LoVo (cell line): ENCODE data around the gene DNAH17.

ENCODE experiments used
- DNase-seq: peaks from one replicate; pipeline ENCODE4 v3.0.0-alpha.2; 2016; ENCODE audit warnings: low spot score

Gene DNAH17

DNA sequence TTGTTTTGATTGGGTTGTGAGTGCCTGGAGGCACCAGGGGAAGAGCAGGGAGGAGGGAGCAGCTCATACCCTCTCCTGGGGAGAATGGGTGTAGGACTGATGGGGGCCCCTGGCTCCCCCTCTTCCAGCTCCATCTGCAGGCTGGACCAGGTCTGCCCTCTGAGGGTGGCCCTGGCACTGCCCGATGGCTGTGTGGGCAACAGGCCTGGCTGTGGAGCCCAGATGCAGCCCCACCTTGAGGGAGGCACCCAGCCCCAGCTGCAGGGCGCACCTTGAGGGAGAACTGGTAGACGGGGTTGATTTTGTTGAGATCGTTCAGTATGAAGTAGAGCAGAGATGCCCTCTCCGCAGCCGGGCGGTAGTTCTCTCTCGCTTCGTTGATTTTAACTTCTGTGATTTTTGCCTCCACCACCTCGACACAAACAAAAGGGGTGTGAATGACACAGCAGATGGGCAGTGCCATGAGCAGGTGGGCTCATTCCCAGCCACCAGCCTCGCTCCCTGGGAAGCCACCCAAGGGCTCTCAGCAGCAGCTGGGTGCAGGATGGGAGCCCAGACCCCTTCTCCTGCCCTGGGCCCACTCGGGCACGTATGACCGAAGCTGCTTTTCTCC lies 127.1 kb downstream of the DNAH17 start:
- no peak for DNase-seq

DNA sequence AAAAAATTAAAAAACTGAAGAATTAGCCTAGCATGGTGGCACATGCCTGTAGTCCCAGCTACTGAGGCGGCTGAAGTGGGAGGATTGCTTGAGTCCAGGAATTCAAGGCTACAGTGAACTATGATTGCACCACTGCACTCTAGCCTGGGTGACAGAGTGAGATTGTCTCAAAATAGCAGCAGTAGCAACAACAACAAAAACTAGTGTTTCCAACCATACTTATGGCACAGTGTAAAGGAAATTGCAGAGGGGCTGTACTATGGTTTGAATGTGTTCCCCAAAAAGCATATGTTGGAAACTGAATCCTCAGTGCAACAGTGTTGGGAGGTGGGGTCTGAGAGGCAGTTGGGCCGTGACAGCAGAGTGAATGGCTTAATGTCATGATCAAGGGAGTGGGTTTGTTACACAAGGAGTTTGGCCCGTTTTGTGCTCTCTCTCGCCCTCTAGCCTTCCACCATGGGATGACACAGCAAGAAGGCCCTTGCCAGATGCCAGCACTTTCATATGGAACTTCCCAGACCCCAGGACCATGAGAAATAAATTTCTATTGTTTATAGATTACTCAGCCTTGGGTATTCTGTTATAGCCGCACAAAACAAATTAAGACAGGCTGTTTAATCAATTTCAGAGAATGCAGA lies 128.7 kb downstream of the DNAH17 start:
- no peak for DNase-seq

DNA sequence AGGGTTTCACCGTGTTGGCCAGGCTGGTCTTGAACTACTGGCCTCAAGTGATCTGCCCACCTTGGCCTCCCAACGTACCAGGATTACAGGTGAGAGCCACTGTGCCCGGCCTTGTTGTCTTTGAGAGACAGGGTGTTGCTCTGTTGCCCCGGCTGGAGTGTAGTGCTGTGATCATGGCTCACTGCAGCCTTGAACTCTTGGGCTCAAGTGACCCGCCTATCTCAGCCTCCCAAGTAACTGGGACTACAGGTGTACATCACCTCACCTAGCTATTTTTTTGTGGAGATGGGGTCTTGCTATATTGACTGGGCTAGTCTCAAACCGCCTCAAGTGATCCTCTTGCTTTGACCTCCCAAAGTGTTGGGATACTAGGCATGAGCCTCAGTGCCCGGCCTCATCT lies 130.4 kb downstream of the DNAH17 start:
- DNase-seq: no peak

DNA sequence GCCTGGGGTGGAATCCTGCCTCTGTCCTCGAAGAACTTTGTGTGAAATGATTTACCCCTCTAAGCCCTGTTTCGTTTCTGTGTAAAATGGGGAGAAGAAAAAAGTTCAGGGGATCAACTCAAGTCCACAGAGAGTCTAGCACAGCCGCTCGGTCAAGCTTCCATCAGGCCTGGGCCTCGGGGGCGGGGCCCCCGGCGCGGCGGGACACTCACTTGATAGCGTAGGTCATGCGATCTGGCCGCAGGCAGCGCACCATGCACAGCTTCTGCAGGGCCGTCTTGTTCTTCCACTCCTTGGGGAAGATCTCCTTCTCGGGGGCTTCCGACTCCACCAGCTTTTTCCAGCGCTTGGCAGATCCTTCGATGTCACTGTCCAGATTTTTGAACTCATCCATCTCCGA lies 132.8 kb downstream of the DNAH17 start:
- DNase-seq: no peak

DNA sequence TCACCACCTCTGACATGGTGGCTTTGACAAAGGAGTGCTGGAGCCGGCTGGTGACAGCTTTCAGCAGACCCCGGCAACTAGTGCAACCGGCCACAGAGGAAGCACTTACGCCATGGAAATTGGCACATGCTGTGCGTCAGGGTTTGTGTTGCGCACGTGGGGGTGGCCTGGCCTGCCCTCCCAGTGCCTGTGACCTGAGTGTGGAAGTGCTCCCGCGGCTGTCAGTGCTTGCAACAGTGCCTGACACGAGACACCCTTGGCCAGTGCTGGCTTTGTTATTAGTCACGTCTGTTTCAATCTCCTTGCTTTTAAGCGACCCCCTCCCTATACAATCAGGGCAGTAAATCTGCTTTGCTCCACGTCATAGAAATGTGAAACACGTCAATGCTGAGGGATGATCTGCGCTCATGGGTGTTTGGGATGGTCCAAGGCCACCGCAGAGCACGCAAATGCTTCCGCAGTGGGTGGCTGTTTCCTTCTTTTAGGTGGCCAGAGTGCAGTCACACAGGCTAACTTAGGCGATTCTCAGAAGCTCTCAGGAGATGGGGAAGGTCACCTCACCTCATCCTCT lies 134.5 kb downstream of the DNAH17 start:
- no peak for DNase-seq

DNA sequence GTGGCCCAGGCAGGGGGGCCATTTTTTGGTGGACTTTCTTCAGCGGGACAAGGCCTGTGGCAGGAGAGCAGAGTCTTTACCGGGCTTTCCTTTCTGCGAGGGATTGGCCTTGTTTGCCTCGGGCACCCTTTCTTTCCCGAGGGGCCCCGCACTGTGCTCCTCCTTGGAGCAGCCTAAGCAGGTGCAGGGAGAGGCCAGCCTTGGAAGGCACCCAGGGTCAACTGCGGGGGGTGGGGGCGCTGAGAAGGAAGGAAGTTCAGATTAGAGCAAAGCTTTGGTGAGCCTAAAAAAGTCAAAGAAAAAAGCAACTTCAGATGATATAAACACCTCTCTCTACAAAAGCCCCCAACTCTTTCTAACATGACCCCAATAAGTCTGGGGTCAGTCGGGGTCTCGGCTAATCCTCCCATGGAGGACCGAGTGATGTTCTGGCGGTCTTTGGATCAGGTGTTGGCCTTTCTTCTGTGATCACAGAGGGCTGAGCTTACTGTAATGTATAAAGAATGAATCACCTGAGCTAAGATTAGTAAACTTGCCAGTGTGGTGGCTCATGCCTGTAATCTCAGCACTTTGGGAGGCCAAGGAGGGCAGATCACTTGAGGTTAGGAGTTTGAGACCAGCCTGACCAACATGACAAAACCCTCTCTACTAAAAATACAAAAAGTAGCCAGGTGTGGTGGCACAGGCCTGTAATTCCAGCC lies 135.8 kb downstream of the DNAH17 start:
- no peak for DNase-seq

DNA sequence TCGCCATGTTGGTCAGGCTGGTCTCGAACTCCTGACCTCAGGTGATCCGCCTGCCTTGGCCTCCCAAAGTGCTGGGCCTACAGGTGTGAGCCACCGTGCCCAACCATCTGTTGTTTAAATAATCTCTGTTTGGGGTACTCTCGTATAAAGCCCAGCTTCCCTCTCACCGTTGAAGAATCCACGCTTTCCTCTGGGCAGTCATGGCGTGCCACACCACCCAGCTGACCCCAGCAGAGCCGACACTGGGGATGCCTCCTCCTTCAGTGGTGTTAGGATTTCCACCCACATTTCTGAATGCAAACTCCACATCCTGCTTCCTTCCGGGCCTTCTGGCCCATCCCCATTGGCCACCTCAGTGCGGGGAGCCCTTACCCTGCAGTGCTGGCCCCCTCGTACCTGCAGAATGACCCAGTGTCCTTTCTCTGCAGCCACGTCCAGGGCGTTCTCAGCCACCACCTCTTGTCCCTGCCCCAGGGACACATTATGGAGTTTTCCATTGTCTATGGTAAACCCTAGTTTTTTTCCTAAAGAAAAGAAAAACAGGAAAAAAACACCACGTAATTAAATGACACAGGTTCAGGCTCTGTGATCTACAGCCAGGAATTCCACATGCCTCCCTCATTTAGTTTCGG lies 138.4 kb downstream of the DNAH17 start:
- no peak for DNase-seq

DNA sequence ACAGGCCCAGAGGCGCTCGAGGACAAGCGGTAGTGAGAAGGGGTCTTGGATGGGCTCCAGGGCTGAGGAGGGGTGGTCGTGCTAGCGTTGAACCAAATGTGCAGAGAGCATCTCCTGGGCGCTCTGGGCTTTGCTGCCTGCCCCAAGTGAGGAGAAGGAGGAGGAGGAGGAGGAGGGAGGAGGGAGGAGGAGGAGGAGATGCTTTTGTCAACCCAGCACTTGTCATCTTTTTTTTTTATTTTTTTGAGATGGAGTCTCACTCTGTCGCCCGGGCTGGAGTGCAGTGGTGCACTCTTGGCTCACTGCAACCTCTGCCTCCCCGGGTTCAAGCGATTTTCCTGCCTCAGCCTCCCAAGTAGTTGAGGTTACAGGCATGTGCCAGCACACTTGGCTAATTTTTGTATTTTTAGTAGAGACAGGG lies 138.9 kb downstream of the DNAH17 start:
- no peak for DNase-seq

DNA sequence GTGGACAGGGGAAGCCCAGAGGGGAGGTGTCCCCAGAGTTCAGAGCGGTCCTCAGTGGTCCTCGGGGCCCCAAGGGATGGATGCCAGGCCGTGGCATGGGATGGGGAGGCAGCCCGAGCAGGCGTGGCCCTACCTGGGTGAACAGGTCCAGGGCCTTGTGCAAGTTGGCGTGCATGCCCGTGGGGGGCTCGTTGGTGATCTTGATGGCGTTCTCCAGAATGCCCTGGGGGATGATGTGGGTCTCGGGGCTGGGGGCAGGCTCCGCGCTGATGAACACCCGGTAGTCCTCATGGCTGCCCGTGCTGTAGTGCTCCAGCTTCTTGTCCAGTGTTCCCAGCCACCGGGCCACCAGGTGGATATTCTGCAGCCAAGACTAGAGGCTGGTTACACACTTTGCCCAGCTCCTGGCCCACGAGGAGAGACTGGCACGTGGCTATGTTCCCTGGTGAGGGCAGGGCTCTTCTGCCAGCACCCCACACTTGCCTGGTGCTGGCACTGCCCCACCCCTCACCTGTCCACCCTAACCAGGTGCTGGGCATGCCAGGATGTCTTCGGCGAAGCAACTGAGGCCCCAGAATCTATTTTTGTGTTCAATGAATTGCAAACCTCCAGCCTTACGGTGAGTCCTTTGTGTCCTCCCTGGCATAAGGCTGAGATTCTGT lies 139.6 kb downstream of the DNAH17 start:
- no peak for DNase-seq

DNA sequence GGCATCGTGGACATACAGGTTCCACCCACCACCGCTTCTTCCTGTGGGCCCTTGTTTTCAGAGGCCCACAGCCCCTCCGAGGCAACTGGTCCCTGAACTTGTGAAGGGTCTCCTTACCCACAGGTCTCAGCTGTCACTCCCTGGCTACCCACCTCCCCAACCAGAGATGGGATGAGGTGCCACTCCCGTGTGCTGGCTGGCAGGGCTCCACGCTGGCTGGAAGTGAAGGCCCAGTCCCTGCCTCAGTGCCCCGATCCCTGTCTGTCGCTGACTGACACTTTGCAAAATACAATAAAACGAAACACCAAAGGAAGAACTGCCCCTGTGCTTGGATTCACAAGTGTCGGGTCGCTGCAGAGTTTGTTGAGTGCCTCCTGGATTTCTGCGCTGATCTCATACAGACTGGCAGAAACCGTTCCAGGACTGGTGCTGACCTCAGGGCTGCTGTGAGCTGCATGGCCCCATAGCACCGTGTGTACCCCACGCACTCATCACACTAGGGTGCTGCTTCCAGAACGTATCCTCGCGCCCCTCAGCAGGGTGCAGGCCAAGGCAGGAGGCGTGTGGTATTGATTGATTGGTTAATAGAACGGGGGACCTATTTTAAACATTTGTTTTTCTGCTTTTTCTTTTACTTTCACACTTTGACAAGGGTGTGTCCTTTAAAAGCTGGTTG lies 141.7 kb downstream of the DNAH17 start:
- DNase-seq: no peak

DNA sequence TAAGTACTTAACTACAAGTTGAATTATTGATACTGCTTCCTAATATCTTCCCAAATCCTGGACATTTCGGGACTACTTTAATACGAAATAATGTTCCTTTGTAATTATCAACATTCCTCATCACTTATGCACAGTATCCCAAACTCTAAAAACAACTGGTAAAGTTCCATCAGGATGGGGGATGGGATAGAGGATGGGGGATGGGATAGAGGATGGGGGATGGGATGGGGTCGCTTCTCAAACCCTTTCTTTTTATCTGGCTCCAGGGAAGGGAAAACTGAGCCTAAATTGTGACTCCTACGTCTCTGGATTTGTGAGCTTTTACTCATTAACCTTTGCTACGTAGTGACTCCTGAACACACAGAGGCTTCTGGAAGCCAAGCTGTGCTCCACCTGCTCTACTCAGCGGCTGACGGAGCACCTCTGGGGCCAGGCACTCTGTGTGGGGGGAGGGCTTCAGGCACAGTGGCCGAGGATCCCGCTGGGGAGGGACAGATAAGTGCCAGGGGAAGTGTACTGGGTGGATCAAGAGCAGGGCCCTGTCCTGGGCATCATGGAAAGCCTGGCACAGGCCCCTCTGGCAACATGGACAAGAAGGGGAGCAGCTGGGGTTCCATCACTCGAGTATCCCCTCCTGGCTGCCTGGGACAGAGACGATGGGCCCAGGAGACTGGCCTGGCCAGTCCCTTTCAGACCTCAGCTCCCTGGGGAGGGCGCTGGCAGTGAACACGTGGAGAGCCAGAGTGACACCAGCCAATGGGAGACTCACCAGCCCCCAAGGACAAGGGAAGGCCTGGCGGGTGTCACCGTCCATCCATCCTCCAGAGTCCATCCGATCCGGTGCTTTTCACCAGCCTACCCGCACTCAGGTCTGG lies 142.5 kb downstream of the DNAH17 start:
- no peak for DNase-seq

DNA sequence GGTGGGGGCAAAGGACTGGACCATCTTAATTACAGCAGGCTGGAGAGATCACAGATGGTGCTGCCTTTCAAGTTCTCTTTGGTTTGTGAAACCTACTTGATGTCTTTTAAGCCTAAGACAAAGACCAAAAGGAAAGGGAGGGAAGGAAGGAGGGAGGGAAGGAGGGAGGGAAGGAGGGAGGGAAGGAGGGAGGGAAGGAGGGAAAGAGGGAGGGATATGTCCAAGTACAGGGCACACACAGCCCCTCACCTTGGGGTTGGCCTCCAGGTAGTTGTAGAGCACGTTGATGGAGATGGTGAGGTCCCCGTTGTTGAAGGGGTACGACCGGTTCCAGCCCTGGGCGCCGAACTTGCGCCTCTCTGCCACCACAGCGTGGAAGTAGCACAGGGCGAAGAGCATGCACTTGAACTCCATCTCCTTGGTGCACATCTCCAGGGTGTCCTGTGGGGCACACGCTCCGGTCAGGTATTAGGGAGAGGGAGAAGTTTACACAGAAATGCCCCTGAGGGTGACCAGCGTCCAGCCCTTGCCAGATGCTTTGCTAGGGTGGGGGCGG lies 143.3 kb downstream of the DNAH17 start:
- no peak for DNase-seq

DNA sequence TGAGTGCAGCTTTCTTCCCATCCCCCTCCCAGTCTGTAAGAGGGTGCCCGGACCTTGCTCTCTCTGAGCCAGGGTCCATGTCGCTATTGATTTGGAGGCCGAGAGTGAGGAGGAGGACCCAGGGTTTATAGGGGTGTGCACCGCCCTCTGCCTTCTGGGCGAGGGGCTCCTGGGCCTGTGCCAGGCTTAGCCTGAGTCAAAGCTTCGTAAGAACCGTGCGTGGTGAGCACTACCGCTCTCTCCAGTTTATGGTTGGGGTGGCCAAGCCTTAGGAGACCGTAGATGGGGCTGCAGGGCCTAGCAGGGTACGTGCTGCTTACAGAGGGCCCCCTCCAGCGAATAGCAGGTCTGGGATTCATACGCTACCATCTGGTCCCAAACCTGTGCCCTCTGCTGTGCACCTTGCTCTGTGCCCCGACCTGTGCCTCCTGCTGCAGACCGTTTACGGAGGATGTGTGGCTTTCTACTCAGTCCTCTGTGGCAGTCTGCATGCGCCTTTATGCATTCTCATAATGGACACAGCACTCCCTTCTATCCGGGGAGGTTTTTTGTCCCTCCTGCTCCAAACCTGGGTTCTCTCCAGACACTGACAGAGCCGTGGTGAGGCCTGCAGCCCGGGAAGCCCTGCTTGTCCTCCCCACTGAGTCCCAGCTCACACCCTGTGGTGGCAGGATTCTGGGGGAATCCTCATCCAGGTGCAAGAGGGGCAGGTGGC lies 144.0 kb downstream of the DNAH17 start:
- no peak for DNase-seq

DNA sequence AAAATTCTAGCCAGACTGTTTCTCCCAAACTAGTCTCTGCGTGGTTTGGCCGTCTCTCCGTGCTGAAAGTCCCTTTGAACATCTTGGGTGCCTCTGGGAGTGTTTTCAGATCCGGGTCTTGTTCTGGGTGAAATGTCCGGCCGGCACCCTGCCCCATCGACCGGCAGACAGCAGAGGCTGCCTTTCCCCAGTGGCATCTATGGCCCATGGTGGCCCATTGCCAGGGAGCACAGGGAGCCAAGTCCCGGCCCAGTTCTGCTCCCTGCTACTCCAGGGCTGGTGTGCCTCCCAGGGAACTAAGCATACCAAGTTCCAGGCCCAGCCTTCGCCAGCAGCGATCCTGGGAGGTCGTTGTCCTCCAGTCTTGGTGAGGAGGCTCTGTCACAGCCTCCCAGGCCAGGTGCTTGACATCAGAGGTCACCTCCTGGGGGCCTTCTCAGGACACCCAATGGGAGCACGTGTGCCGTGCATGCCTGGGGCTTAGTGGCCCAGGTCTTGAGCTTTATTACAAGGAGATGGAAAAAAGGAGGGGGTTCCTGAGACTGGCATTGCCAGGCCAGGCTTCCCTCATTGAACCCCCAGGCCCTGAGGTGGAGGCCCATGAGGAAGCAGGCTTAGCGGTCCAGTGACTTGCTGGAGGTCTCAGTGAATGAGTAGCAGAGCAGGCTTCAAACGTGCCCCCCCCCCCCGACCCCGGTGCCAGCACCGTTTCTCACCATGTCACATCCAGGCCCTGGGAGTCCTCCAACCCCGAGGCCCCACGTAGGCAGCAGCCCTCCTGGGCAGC lies 144.8 kb downstream of the DNAH17 start:
- DNase-seq: no peak

DNA sequence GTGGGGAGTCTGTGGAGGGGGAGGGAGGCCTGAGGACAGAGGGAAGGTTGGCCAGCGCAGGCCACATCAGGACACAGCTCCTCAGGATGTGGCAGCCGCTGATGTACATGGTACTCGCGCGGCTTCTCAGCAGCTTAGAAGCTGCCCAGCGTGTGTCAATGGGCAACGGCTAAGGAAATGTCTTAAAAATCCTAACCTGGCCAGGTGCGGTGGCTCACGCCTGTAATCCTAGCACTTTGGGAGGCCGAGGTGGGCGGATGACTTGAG lies 145.6 kb downstream of the DNAH17 start:
- DNase-seq: no peak

DNA sequence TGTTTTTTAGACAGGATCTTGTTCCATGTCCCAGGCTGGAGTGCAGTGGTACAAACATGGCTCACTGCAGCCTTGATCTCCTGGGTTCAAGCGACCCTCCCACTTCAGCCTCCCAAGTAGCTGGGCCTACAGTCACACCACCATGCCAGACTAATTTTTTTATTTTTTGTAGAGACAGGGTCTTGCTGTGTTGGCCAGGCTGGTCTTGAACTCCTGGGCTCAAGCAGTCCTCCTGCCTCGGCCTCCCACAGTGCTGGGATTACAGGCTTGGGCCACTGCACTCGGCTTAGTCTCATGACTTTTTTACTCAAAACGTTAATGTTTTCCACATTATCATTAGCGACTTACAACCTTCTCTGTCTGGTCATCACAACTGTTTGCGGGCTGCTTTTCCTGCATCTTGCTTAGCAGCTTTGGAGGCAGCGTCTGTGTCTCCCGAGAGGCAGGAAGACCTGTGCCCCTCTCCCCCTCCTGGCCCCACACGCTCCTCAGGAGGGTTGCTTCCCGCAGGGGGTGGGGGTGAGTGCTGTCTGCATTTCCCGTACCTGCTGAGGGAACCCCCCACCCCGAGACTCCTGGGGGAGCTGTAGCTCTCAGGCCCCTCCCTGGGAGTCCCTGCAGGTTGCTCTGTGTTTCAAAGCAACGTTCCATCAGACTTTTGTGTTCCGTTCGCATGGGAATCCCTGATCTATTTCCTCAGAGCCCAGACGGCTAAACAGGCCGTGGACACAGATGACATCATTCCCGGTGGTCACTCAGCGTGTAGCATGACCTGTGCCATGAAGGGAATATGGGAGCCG lies 146.1 kb downstream of the DNAH17 start:
- DNase-seq: no peak

DNA sequence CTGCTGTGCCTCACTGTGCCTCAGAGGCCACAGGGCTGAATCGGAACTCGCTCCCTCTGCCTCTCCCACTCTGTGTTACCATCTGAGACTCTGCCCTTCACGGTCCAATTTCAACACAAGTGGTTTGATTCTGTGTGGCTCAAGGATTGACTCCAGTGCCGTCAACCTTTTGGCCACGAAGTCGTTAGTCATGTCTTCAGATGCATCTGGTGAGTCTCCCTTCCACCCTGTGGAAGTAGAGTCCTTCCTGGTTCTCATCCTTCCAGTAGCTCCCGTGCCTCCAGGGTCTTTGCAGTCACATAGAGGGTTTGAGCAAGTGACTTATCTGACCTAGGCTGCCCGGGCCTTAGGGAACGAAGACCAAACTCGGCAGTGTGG lies 147.6 kb downstream of the DNAH17 start:
- DNase-seq: no peak
